PC-9 (cell line): Measurements from ENCODE around the gene TUG1.

ENCODE experiments used
- EZH2 ChIP-seq: fragments of 200-600 bp; sonication (generic); IDR thresholded peaks from 2 replicates; pipeline ENCODE4 v1.8.0; 2017; ENCODE audit warnings: antibody characterized with exemption, low read depth
- TF ChIP-seq, protein P1 (sequence below): fragments of 200-600 bp; sonication (generic); conservative IDR thresholded peaks from 2 replicates; pipeline ENCODE4 v1.6.1; 2017; ENCODE audit warnings: mixed run types, antibody characterized with exemption, mild to moderate bottlenecking, moderate library complexity

- TF ChIP-seq, protein P1, sequence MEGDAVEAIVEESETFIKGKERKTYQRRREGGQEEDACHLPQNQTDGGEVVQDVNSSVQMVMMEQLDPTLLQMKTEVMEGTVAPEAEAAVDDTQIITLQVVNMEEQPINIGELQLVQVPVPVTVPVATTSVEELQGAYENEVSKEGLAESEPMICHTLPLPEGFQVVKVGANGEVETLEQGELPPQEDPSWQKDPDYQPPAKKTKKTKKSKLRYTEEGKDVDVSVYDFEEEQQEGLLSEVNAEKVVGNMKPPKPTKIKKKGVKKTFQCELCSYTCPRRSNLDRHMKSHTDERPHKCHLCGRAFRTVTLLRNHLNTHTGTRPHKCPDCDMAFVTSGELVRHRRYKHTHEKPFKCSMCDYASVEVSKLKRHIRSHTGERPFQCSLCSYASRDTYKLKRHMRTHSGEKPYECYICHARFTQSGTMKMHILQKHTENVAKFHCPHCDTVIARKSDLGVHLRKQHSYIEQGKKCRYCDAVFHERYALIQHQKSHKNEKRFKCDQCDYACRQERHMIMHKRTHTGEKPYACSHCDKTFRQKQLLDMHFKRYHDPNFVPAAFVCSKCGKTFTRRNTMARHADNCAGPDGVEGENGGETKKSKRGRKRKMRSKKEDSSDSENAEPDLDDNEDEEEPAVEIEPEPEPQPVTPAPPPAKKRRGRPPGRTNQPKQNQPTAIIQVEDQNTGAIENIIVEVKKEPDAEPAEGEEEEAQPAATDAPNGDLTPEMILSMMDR, result no peak
- TF ChIP-seq EZH2, result no peak
Measured at GRCh38 chr22:30933457-30933856, 35.6 kb upstream of the TUG1 start.
